Dedifferentiated amniotic fluid mesenchymal stem cell (primary cell): ENCODE results near the gene TSPAN32.
"Not testable (repeated sequence)": the region's sequence is repeated elsewhere in the genome, so short reads cannot be mapped to it uniquely, and the experiment has no call there.

Experiments used
- DNase-seq: peaks from one replicate; pipeline ENCODE4 v3.0.0-alpha.2; 2016; ENCODE audit errors: extremely low spot score

The TSPAN32 gene

DNA sequence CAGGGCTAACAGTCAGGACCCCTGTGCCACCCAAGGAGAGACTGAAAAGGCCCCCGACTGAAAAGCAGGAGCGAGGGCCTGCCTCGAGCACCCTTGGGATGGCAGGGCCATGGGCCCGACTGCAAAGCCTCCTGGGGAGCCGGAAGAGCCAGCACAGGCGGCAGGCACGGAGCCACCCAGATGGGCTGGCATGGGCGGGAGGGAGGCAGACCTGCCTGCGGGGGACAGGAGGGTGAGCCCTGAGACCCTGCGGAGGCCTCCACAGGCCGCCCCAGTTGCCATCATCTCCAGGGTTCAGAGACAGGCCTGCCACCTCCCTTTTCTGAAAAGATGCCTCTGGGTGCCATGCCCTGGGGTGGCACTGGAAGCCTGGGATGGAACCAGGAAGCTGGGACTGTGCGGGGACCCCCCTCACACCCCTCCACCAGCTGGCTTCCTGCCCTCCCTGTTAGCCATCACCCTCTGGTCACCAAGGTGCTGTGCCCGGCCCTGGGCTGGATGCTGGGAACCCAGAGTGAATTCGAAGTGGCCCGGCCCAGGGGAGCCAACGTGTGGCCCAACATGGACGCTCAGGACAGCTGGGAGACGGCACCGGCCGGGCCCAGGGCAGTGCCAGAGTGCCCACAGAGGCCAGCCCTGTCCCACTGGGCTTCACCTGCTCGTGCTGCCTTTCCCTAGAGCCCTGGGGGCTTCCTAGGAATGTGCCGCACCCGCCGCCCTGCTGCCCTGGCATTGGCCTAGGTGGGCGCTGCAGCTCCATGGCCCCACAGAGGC is 13.8 kb downstream of the TSPAN32 start:
- no peak for DNase-seq

DNA sequence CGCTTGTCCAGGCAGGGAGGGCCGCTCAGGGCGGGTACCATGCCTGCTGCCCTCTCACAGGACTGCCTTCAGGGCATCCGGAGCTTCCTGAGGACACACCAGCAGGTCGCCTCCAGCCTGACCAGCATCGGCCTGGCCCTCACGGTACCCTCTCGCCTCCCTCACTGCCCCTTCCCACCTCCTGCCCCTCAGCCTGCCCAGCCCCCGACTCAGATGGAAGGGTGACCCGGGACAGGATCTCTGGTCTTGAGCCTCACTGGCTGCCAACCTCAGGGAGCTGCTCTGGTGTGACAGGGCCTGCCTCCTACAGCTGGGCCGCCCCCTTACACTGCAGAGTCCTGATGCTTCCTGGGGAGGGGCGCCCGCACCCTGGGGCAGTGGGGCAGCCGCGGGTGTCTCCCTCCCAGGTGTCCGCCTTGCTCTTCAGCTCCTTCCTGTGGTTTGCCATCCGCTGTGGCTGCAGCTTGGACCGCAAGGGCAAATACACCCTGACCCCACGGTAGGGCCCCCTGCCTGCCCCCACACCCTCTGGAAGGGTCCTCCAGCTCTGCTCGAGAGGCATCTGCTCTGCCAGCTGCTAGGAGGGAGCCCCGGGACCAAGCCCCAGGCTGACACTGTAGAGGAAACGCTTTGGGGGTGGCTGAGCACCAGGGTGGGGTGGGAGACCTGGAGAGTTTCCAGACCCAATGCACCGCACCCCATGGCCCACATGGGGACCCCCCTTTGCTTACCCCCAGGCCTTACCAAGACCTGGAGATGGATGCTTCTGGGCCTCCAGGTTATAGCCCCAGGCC is 14.6 kb downstream of the TSPAN32 start:
- no peak for DNase-seq

DNA sequence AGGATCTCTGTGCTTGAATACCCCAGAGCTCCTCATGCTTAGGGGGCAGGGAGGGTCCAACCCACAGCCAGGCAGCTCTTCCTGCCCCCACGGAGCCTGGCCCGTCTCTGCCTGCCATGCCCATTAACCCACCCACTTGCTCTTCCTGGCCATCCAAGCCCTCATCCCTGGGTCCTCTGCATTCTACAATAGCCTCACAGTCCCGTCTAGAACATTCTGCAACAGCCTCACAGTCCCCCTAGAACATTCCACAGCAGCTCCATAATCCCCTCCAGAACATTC is 15.1 kb downstream of the TSPAN32 start:
- DNase-seq: no peak

DNA sequence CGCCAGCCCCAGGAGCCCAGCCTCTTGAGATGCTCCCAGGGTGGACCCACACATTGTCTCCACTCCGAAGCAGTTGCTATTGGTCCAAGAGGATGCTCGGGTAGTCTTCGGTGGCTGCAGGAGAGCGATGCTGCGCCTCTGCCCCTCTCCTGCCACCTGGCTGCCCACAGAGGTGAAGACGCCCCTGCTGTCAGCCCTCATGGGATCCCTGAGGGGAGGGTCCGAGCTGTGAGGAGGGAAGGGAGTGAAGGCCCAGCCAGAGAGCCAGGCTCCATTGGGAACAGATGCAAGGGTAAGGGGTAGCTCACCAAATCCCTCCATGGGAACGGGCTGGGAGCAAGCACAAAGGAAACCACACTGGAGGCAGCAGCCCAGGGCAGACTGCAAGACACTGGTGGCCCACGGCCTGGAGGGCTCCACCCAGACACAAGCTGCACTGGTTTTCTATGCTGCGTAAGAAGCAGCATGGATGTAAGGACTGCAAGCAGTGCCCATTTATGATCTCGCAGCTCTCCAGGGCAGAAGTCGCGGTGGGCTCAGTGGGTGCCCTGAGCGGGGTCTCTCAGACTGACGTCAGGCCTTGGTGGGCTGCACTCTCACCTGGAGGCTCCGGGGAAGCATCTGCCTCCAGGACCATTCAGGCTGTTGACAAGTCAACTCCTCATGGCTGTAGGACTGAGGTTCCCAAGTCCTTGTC is 15.7 kb downstream of the TSPAN32 start:
- DNase-seq: no peak

DNA sequence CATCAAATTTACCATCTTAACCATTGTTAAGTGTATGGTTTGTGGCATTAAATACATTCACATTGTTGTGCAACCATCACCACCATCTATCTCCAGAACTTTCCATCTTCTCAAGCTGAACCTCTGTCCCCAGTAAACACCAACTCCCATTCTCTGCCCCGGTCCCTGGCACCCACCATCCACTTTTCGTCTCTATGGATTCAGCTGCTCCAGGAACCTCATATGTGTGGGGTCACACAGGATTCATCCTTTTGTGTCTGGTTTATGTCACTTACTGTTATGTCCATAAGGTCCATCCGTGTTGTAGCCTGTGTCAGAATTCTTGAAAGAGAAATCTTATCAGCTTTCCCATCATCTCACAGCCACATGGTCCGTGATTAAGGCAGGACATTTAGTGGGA is 16.3 kb downstream of the TSPAN32 start:
- DNase-seq: no peak

DNA sequence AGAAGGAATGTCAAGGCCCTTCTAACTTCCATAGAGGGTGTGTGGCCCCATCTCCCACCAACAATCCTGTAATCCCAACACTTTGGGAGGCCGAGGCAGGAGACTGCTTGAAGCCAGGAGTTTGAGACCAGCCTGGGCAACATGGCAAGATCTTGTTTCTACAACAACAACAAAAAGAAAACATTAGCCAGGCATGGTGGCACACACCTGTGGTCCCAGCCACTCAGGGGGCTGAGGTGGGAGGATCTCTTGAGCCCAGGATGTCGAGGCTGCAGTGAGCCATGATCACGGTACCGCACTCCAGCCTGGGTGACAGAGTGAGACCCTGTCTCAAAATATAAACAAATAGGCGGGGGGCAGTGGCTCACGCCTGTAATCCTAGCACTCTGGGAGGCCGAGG is 16.9 kb downstream of the TSPAN32 start:
- no peak for DNase-seq

DNA sequence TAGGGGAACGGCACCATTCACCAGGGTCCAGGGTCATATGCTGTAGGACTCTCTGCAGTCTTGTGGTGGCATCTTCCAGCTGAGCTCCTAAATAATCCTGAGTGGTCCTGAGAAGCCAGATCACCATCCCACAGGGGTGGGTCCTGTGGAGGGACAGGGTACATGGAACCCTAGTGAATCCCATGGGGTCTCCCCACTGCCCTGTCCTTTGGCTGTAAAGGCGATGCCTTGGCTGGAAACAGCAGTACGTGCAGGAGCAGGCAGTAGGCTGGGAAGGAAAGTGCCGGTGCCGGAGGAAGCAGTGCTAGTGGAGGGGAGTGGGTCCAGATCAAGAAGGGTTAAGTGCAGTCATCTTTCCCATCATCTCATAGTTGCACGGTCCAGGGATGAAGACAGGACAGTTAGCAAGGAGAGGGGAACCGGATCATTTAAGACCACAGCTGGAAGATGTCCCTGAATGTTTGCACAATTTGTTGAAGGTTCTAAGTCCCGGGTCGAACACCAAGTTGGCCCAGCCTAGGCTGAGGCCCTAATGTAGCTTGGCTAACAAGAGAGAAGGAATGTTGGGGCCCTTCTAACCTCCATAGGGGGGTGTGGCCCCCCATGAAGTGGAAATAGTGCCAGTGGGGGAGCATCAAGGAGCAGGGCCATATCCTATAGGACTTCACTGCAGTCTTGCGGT is 18.1 kb downstream of the TSPAN32 start:
- no peak for DNase-seq

DNA sequence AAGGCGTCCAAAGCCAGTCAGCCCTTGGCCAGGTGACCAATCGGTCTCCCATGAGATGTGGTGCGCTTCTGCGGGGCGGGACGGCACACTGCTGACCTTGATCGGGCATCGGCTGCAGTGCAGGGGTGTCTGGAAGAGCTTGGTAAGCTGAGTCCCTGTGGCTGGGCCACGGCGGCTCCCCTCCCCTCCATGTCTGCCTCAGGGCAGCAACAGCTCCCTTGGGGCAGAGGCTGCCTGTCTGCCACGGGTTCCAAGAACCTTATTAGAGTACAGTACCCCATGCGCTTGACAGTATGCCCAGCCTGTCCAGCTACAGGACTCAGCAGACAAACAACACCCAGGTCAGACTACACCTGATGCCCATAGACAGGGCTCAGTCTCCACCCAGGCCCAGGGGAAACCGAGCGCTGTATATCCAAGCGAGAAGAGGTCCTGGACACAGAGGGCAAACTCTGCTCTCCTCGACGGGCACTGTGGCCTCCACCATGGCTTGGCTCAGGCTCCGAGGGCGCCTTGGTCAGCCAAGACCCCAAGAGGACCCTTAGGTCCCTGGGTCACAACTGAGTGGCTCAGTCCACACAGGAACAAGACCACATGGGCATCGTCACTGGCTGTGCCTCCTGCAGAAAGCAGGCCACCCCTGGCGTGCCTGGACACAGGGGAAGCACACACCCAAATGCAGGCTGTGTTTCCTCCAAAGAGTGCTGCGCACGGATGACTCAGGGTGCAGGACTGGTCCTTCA is 18.9 kb downstream of the TSPAN32 start:
- DNase-seq: no peak

DNA sequence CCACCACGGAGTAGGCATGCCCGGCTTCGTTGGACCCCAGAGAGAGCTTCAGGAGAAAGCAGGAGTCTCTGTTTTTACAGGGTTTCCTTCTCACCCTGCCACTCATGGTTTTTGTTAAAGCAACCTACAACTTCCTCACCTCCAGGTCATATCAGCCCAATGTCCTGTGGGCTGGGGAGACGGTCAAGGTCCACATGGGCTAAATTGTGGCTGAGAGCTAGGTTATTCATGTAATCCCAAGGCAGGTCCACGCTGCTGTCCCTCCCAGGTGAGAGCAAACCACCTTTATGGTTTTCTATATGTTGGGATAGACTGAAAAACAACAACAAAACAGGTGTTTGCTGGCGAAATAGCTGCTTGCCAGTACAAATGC is 19.5 kb downstream of the TSPAN32 start:
- DNase-seq: no peak

DNA sequence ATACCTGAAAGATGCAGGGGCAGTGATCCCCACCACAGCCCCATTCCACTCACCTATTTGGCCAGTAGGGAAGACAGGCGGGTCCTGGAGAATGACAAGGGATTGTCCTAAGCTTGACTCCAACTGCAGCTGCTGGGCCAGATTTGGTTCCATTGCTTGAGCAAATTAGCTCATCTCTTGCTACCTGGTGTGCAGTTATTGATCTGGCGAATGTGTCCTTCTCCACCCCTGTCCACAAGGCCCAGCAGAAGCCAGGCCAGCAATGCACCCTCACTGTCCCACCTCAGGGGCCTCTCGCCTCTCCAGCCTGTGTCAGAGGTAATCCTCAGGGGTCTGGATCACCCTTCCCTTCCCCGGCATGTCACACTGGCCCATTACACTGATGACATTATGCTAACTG is 23.3 kb downstream of the TSPAN32 start:
- no peak for DNase-seq

DNA sequence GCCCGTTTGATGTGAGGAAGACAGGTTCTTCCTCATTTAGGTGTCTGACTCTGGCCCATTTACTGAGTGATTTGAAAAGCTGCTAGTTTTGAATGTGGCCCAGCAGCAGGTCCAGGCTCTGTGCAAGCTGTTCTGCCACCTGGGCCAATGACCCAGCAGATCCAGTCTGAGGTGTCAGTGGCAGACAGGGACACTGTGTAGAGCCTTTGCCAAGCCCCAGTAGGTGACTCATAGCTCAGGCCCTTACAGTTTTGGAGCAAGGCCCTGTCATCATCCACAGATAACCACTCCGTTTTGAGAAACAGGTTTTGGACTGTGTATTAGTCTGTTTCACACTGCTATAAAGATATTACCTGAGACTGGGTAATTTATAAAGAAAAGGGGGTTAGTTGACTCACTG is 23.9 kb downstream of the TSPAN32 start:
- DNase-seq: no peak

DNA sequence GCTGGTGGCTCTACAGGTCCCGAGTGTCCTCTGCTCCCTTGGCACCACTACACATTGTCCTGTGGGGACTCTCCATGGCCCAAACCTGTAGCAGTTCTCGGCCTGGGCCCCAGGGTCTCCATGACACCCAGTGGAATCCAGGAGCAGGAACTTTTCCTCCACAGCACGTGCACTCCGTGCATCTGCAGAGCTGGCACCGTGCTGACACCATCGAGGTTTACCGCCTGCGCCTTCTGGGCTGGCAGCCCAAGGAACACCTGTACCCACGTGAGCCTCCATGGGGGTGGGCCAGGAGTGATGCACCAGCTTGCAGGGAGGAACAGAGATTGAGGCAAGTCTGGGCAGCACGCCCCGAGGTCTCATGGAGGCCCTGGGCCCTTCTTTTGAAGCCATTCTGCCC is 25.2 kb downstream of the TSPAN32 start:
- no peak for DNase-seq

DNA sequence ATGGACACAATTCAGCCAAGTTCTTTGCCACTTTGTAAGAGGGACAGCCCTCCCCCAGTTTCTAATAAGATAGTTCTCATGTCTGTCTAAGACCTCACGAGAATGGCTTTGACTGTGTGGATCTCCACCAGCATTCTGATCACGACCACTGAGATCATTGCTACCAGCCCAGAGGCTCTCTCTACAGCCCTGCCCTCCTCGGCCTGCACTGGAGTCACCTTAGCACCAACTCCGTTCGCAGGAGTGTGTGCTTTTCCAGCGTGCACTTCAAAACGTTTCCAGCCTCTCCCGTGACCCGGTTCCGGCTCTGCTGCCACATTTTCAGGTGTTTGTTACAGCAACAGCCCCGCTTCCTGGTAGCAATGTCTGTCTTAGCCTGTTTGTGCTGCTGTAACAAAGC is 26.2 kb downstream of the TSPAN32 start:
- no peak for DNase-seq

DNA sequence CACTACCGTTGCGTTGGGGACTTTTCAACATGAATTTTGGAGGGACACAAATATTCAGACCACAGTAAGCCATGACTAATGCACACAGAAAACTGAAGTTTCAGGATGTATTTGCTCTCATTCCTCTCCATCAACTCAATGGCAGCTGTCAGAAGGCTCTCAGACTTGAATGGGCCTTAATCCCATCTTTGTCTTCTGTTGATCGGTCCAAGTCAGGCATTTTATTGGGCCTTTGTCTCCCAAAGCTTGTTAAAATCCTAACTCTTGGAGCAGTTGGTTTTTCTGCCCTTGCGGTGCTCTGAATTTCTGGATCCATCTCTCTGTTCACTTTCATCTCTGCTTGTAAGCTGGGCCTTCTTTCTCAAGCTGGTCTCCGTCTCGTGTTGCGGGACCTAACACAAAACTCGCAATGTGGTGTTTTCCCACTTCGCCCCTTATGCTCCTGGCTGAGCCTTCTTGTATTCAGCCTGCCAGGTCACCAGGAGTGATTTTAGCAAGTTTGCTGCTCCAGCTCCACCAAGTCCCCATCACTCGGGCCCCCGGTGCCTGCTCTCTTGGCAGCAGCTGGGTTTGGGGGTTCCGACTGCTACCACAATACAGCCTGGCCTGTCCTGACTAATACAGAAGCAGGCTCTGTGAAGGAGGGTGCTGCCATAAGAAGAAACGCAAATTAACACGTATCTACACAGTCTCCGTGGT is 27.0 kb downstream of the TSPAN32 start:
- no peak for DNase-seq

DNA sequence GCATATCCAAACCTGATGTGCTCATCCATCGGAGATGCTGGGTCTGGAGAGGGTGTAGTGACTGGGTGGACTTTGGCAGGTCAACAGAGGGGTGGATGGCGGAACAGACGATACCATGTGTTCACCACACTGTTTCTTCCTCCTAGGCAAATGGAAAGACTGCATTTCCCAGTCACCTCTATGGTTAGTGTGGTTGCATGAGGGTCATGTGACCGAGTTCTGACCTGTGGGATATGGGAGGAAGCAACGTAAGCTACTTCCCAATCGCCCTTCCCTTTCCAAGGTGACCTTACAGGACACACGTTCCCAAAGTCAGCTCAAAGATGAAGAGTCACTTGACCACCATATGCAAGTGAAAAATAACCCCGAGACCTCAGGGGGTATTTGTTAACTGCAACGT is 27.7 kb downstream of the TSPAN32 start:
- no peak for DNase-seq

DNA sequence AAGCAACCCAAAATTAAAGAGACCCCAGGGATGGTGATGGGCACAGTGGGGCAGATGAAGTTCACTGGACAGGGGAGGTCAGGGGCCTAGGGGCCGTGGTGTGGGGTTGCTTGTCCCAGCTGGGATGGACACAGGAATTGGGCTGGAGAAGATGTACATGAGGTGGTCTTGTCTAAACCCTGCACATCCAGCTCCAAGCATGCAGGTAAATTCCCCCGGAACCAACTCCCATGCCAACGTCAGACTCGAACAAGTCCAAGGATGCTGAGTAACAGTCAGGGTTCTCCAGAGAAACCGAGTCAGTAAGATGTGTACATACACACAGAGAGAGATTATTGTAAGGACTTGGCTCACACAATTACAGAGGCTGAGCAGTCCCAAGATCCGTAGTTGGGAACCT is 28.9 kb downstream of the TSPAN32 start:
- DNase-seq: no peak

DNA sequence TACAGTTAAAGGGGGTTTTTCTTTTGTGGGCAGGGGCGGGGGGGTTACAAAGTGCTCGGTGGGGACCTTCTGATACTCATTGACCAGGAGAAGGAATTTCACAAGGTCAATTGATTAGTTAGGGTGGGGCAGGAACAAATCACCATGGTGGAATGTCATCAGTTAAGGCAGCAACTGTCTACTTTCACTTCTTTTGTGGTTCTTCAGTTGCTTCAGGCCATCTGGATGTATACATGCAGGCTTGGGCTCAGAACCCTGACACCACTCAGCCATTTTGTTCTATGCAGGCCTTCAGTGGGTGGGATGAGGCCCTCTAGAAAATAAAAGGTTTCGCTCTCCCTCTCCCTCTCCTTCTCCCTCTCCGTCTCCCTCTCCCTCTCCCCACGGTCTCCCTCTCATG is 29.6 kb downstream of the TSPAN32 start:
- no peak for DNase-seq

DNA sequence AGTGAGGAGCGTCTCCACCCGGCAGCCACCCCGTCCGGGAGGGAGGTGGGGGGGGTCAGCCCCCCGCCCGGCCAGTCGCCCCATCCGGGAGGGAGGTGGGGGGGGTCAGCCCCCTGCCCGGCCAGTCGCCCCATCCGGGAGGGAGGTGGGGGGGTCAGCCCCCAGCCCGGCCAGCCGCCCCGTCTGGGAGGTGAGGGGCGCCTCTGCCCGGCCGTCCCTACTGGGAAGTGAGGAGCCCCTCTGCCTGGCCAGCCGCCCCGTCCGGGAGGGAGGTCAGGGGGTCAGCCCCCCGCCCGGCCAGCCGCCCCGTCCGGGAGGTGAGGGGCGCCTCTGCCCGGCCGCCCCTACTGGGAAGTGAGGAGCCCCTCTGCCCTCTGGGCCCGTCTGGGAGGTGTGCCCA is 30.8 kb downstream of the TSPAN32 start:
- not testable (repeated sequence) for DNase-seq

DNA sequence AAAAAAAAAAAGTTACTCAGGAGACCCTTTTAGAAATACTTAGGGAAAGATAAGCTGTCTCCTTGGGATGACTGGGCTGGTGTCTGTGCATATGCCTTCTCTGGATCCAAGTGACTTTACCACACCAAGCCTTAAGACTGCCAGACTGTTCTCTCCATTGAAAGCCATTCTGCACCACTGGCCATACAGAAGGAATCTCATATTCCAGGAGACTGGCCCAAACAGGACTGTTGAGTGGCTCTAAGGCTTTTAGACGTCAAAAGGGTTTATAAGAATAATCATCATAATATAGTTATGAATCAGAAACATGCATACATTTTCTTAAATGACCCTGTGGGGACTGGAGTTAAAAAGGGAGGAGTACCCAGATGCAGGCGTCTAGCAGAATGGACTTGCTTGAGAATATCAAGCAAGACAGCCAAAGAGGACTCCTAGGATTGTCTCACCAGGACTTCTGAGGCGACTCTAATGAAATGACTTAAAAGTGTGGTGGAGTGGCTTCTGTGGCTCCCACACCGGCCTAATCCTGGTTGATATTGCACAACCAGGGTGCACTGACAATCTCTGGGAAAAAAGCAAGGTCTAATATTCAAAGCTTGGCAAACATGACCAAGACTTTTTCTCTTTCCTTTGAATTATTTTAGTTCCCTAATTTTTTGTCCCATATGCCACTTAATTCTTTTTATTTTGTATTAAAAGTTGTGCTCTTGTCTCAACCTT is 31.8 kb downstream of the TSPAN32 start:
- DNase-seq: not testable (repeated sequence)

DNA sequence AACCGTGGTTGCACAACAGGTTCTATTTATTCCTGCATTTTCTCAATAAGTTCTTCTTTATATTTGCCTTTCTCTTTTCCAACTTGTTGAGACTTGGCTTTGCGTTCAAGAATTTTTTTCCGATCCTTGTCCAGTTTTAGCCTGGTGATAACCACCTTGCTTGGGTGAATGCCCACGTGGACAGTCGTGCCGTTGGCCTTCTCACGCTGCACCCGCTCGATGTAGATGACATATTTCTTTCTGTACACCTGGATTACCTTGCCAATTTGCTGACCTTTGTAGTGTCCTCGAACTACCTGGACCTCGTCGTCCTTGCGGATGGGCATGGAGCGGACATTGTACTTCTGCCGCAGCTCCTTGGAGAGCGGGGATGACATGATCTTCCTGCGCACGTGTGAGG is 33.5 kb downstream of the TSPAN32 start:
- DNase-seq: not testable (repeated sequence)
